ENCODE measurements around the gene SLC52A3. TPM values are rescaled to one million over a fixed set of nuclear protein-coding genes. Genes with fewer than 3 reads are reported as not detected.
"Not testable (repeated sequence)": the region's sequence is repeated elsewhere in the genome, so short reads cannot be mapped to it uniquely, and the experiment has no call there.

Gene SLC52A3
- polyA plus RNA-seq, 1 donor from 2014 or later: not detected

DNA sequence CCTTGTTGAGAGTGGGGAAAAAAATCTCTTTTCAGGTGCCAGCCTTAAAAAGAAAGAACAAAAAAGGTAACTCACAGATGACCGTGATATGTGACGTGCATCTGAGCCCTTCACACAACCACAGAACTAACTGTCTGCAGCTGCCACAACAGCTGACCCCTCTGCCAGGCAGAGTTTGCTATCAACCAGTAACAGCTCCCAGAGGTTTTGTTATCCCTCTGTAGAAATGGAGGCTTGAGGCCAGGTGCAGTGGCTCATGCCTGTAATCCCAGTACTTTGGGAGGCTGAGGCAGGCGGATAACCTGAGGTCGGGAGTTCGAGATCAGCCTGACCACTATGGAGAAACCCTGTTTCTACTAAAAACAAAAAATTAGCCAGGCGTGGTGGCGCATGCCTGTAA is 42.8 kb downstream of the SLC52A3 start:
- H3K9me2 ChIP-seq (ENCODE audit: insufficient read depth, low read length): no peaks in the 10 kb centered on the region
- no peak for TF ChIP-seq POLR2AphosphoS5 (IDR thresholded peaks at IDR 0.05)
- no peak for TF ChIP-seq MXI1 (conservative IDR thresholded peaks at IDR 0.05; ENCODE audit: poor library complexity, severe bottlenecking)
- no peak for TF ChIP-seq REST (IDR thresholded peaks at IDR 0.05; ENCODE audit: borderline replicate concordance)
- no peak for TF ChIP-seq CTCF (IDR thresholded peaks at IDR 0.05; ENCODE audit: poor library complexity, severe bottlenecking)
- no peak for TF ChIP-seq TAF1 (IDR thresholded peaks at IDR 0.05; ENCODE audit: low read depth)
- TF ChIP-seq EP300 (conservative IDR thresholded peaks at IDR 0.05; ENCODE audit: poor library complexity, severe bottlenecking): no peak
- TF ChIP-seq RAD21 (conservative IDR thresholded peaks at IDR 0.05): no peak
- TF ChIP-seq EZH2 (IDR thresholded peaks at IDR 0.05; ENCODE audit: borderline replicate concordance, insufficient read depth, low read length, poor library complexity, severe bottlenecking): no peak
- H3K27me3 ChIP-seq (ENCODE audit: insufficient read depth, low read depth, low read length): no peaks in the 10 kb centered on the region
- no peak overlapping the region for H3K4me2 ChIP-seq (ENCODE audit: low read length)
- no peak overlapping the region for H2AFZ ChIP-seq (ENCODE audit: low read depth, low read length)
- H3K9me3 ChIP-seq (ENCODE audit: low read length): no peaks in the 10 kb centered on the region
- no peaks in the 10 kb centered on the region for H3F3A ChIP-seq (ENCODE audit: insufficient read depth, low read length, poor library complexity, severe bottlenecking)
- no peaks in the 10 kb centered on the region for H4K20me1 ChIP-seq (ENCODE audit: insufficient read depth)
- H3K9ac ChIP-seq (ENCODE audit: low read length): no peak overlapping the region
- H3K36me3 ChIP-seq (ENCODE audit: insufficient read depth, low read length): no peaks in the 10 kb centered on the region
- no peak overlapping the region for H3K4me3 ChIP-seq (ENCODE audit: low read length)
- no peaks in the 10 kb centered on the region for H3K79me2 ChIP-seq (replicated peaks; ENCODE audit: insufficient read depth, low read length)
- H3K27ac ChIP-seq (ENCODE audit: low read length): no peak overlapping the region

GRCh38 chr20:724797-725196 is 43.5 kb downstream of the SLC52A3 start:
- H3K9me2 ChIP-seq (ENCODE audit: insufficient read depth, low read length); H3K9ac ChIP-seq (ENCODE audit: low read length); H3K9me3 ChIP-seq (ENCODE audit: low read length); H4K20me1 ChIP-seq (ENCODE audit: insufficient read depth); H3F3A ChIP-seq (ENCODE audit: insufficient read depth, low read length, poor library complexity, severe bottlenecking); H3K4me2 ChIP-seq (ENCODE audit: low read length); H3K27me3 ChIP-seq (ENCODE audit: insufficient read depth, low read depth, low read length); H2AFZ ChIP-seq (ENCODE audit: low read depth, low read length); H3K27ac ChIP-seq (ENCODE audit: low read length); H3K79me2 ChIP-seq (replicated peaks; ENCODE audit: insufficient read depth, low read length); H3K36me3 ChIP-seq (ENCODE audit: insufficient read depth, low read length); H3K4me3 ChIP-seq (ENCODE audit: low read length): not testable (repeated sequence)

DNA sequence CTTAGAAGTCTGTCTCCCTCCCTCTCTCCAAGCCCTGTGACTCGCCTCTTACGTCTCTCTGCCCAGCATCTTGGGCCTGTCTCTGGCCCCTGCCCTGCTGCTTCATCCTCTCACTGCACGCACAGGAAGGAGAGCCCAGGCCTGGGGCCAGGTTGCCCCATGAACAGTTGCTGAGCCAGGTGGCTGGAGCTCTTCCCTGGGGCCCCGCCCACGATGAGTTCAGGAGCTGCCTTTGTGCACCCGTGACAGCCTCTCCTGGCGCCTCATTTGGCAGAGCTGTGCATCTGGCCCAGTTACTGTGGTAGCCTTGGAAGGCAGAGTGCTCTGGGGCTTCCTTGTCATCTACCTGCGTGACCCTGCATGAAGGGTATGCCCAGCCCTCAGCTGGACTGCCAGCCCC is 44.5 kb downstream of the SLC52A3 start:
- Histone ChIP-seq H3K4me3 (ENCODE audit: low read length) (no peak overlapping the region), H3K79me2 (replicated peaks; ENCODE audit: insufficient read depth, low read length) (no peaks in the 10 kb centered on the region), H3K9me2 (ENCODE audit: insufficient read depth, low read length) (no peaks in the 10 kb centered on the region), H3K27ac (ENCODE audit: low read length) (no peak overlapping the region), H3K36me3 (ENCODE audit: insufficient read depth, low read length) (no peaks in the 10 kb centered on the region), H3K4me2 (ENCODE audit: low read length) (no peak overlapping the region), H3K9ac (ENCODE audit: low read length) (no peak overlapping the region), H4K20me1 (ENCODE audit: insufficient read depth) (no peaks in the 10 kb centered on the region), H3K27me3 (ENCODE audit: insufficient read depth, low read depth, low read length) (no peaks in the 10 kb centered on the region), H2AFZ (ENCODE audit: low read depth, low read length) (no peak overlapping the region), H3F3A (ENCODE audit: insufficient read depth, low read length, poor library complexity, severe bottlenecking) (no peaks in the 10 kb centered on the region), H3K9me3 (ENCODE audit: low read length) (no peaks in the 10 kb centered on the region)
- TF ChIP-seq POLR2AphosphoS5 (IDR thresholded peaks at IDR 0.05) (no peak), RAD21 (conservative IDR thresholded peaks at IDR 0.05) (no peak), MXI1 (conservative IDR thresholded peaks at IDR 0.05; ENCODE audit: poor library complexity, severe bottlenecking) (no peak), EZH2 (IDR thresholded peaks at IDR 0.05; ENCODE audit: borderline replicate concordance, insufficient read depth, low read length, poor library complexity, severe bottlenecking) (no peak), EP300 (conservative IDR thresholded peaks at IDR 0.05; ENCODE audit: poor library complexity, severe bottlenecking) (no peak), CTCF (IDR thresholded peaks at IDR 0.05; ENCODE audit: poor library complexity, severe bottlenecking) (no peak)
